HepG2 (cell line): ENCODE measurements around the gene PPP1R12B. TPM values are rescaled to one million over a fixed set of nuclear protein-coding genes. Genes with fewer than 3 reads are reported as not detected.

Experiments
- FOXC1 ChIP-seq: sonication (generic); formaldehyde crosslinking; IDR thresholded peaks from 2 replicates; pipeline ENCODE4 v1.8.0; 2022; ENCODE audit warnings: mild to moderate bottlenecking, missing genetic modification reagents, borderline replicate concordance
- KMT2B ChIP-seq: IDR thresholded peaks from 2 replicates; pipeline ENCODE4 v1.6.1; 2016; ENCODE audit warnings: missing genetic modification reagents, missing compliant biosample characterization
- NCOA1 ChIP-seq: sonication (generic); formaldehyde crosslinking; IDR thresholded peaks from 2 replicates; pipeline ENCODE4 v1.9.0; 2021; ENCODE audit warnings: missing genetic modification reagents
- STAG1 ChIP-seq: sonication (generic); formaldehyde crosslinking; IDR thresholded peaks from 2 replicates; pipeline ENCODE4 v1.4.0; 2020; ENCODE audit warnings: missing genetic modification reagents
- TFAP4 ChIP-seq: sonication (generic); IDR thresholded peaks from 2 replicates; pipeline ENCODE4 v1.6.1; 2016; ENCODE audit warnings: low read depth, borderline replicate concordance
- ZKSCAN5 ChIP-seq: sonication (generic); formaldehyde crosslinking; IDR thresholded peaks from 2 replicates; pipeline ENCODE4 v1.5.1; 2020; ENCODE audit warnings: mild to moderate bottlenecking, missing genetic modification reagents
- ZNF766 ChIP-seq: sonication (generic); formaldehyde crosslinking; IDR thresholded peaks from 2 replicates; pipeline ENCODE4 v1.5.0; 2020; ENCODE audit warnings: missing genetic modification reagents, borderline replicate concordance
- polyA plus RNA-seq, 8 experiments: library from polyadenylated mRNA; depleted of rRNA in 3 of 8; stranded (reverse) in 7 of 8; unstranded in 1 of 8; fragments of >200 nt; fragmentation: Illumina TruSeq in 4 of 8; extraction: Trizol in 4 of 8; gene quantifications; 2 replicates each; pipeline versions ENCODE4 v1.2.1 to v1.2.3, GENCODE V29; 2011 to 2016; ENCODE audit warnings: low read depth in 4 of 8, missing spikeins in 1 of 8, mixed read lengths in 1 of 8; ENCODE audit not compliant: insufficient read depth in 1 of 8
- total RNA-seq, 5 experiments: library from RNA; depleted of rRNA; stranded (reverse); fragments of >200 nt; fragmentation: Illumina TruSeq; extraction: Trizol; gene quantifications; 2 replicates each; pipeline ENCODE4 v1.2.3, GENCODE V29; 2016; ENCODE audit warnings: low read depth in 1 of 5
- TF ChIP-seq, protein P1 (sequence below): sonication (generic); formaldehyde crosslinking; IDR thresholded peaks from 2 replicates; pipeline ENCODE4 v1.4.0; 2020; ENCODE audit warnings: missing genetic modification reagents, borderline replicate concordance
- TF ChIP-seq, protein P2 (sequence below): sonication (generic); formaldehyde crosslinking; conservative IDR thresholded peaks from 2 replicates; pipeline ENCODE4 v1.8.0; 2022; ENCODE audit warnings: low read depth, missing genetic modification reagents
- TF ChIP-seq, protein P3 (sequence below), 2 experiments: sonication (generic) in 1 of 2; formaldehyde crosslinking in 1 of 2; IDR thresholded peaks; 2 replicates each; pipeline versions ENCODE4 v1.6.1 to v1.9.0; 2014 to 2022; ENCODE audit warnings: antibody characterized with exemption in 1 of 2, borderline replicate concordance in 1 of 2, inconsistent platforms in 1 of 2, low read depth in 1 of 2, missing genetic modification reagents in 1 of 2
- TF ChIP-seq, protein P4 (sequence below): sonication (generic); formaldehyde crosslinking; IDR thresholded peaks from 2 replicates; pipeline ENCODE4 v1.4.0; 2020; ENCODE audit warnings: missing genetic modification reagents

Gene PPP1R12B
- total and polyA plus RNA-seq, 2 of the 13 experiments (the other 11 are each of a cell fraction or from before 2014, with no cell fraction given) = 12.0 to 13.6 TPM

DNA sequence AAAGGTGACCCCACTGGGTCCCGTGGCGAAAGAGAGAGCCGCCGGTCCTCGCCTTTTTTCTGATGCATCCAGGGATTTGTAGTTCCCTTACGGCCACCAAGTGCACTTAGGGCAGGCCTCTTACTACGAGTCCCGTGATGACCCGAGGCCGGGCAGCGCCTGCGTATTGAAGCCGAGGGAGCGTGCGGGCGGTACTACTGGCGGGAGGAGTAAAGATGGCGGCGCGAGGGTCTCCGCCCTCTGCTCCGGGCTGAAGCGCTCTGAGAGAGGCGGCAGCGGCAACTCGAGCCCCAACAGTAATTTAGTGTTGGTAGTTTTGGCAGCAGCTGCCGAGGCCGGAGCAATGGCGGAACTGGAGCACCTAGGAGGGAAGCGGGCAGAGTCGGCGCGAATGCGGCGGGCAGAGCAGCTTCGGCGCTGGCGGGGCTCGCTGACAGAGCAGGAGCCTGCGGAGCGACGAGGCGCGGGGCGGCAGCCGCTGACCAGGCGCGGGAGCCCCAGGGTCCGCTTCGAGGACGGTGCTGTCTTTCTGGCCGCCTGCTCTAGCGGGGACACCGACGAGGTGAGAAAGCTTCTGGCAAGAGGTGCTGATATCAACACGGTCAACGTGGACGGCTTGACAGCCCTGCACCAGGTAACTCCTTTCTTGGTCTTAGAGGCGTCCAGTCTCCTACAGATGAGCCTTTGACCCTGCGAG, at the start of gene PPP1R12B (continued):
- TF ChIP-seq, protein P1, sequence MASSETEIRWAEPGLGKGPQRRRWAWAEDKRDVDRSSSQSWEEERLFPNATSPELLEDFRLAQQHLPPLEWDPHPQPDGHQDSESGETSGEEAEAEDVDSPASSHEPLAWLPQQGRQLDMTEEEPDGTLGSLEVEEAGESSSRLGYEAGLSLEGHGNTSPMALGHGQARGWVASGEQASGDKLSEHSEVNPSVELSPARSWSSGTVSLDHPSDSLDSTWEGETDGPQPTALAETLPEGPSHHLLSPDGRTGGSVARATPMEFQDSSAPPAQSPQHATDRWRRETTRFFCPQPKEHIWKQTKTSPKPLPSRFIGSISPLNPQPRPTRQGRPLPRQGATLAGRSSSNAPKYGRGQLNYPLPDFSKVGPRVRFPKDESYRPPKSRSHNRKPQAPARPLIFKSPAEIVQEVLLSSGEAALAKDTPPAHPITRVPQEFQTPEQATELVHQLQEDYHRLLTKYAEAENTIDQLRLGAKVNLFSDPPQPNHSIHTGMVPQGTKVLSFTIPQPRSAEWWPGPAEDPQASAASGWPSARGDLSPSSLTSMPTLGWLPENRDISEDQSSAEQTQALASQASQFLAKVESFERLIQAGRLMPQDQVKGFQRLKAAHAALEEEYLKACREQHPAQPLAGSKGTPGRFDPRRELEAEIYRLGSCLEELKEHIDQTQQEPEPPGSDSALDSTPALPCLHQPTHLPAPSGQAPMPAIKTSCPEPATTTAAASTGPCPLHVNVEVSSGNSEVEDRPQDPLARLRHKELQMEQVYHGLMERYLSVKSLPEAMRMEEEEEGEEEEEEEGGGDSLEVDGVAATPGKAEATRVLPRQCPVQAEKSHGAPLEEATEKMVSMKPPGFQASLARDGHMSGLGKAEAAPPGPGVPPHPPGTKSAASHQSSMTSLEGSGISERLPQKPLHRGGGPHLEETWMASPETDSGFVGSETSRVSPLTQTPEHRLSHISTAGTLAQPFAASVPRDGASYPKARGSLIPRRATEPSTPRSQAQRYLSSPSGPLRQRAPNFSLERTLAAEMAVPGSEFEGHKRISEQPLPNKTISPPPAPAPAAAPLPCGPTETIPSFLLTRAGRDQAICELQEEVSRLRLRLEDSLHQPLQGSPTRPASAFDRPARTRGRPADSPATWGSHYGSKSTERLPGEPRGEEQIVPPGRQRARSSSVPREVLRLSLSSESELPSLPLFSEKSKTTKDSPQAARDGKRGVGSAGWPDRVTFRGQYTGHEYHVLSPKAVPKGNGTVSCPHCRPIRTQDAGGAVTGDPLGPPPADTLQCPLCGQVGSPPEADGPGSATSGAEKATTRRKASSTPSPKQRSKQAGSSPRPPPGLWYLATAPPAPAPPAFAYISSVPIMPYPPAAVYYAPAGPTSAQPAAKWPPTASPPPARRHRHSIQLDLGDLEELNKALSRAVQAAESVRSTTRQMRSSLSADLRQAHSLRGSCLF (CRISPR knock-in tag) = 0 out of 2 replicates have a peak, but pooled peaks have one; percentile 17
- TF ChIP-seq FOXC1 (CRISPR knock-in tag) (peak; percentile 82; the same call in 1 of the 2 replicates), NCOA1 (peak; percentile 70; the same call in 1 of the 2 replicates), ZNF766 (CRISPR knock-in tag) (0 out of 2 replicates have a peak, but pooled peaks have one; percentile 37), KMT2B (CRISPR knock-in tag) (peak; percentile 93), TFAP4 (peak; percentile 6; the same call in 1 of the 2 replicates), ZKSCAN5 (CRISPR knock-in tag) (no peak), STAG1 (CRISPR knock-in tag) (no peak)
- TF ChIP-seq, protein P2, sequence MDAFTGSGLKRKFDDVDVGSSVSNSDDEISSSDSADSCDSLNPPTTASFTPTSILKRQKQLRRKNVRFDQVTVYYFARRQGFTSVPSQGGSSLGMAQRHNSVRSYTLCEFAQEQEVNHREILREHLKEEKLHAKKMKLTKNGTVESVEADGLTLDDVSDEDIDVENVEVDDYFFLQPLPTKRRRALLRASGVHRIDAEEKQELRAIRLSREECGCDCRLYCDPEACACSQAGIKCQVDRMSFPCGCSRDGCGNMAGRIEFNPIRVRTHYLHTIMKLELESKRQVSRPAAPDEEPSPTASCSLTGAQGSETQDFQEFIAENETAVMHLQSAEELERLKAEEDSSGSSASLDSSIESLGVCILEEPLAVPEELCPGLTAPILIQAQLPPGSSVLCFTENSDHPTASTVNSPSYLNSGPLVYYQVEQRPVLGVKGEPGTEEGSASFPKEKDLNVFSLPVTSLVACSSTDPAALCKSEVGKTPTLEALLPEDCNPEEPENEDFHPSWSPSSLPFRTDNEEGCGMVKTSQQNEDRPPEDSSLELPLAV (CRISPR knock-in tag) = no peak
- TF ChIP-seq, protein P3, sequence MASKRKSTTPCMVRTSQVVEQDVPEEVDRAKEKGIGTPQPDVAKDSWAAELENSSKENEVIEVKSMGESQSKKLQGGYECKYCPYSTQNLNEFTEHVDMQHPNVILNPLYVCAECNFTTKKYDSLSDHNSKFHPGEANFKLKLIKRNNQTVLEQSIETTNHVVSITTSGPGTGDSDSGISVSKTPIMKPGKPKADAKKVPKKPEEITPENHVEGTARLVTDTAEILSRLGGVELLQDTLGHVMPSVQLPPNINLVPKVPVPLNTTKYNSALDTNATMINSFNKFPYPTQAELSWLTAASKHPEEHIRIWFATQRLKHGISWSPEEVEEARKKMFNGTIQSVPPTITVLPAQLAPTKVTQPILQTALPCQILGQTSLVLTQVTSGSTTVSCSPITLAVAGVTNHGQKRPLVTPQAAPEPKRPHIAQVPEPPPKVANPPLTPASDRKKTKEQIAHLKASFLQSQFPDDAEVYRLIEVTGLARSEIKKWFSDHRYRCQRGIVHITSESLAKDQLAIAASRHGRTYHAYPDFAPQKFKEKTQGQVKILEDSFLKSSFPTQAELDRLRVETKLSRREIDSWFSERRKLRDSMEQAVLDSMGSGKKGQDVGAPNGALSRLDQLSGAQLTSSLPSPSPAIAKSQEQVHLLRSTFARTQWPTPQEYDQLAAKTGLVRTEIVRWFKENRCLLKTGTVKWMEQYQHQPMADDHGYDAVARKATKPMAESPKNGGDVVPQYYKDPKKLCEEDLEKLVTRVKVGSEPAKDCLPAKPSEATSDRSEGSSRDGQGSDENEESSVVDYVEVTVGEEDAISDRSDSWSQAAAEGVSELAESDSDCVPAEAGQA (IDR thresholded peaks at IDR 0.05; ENCODE audit: low read depth) = peak; percentile 92
- TF ChIP-seq, protein P3 (CRISPR knock-in tag; IDR thresholded peaks at IDR 0.05; ENCODE audit: borderline replicate concordance) = no peak; the same call in 1 of the 2 replicates
- TF ChIP-seq, protein P4, sequence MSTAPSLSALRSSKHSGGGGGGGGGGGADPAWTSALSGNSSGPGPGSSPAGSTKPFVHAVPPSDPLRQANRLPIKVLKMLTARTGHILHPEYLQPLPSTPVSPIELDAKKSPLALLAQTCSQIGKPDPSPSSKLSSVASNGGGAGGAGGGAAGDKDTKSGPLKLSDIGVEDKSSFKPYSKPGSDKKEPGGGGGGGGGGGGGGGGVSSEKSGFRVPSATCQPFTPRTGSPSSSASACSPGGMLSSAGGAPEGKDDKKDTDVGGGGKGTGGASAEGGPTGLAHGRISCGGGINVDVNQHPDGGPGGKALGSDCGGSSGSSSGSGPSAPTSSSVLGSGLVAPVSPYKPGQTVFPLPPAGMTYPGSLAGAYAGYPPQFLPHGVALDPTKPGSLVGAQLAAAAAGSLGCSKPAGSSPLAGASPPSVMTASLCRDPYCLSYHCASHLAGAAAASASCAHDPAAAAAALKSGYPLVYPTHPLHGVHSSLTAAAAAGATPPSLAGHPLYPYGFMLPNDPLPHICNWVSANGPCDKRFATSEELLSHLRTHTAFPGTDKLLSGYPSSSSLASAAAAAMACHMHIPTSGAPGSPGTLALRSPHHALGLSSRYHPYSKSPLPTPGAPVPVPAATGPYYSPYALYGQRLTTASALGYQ (CRISPR knock-in tag) = peak; percentile 70; the same call in 1 of the 2 replicates
